GM18867 (cell line): ENCODE results near the gene E2F3.
"Not testable (repeated sequence)": the region's sequence is repeated elsewhere in the genome, so short reads cannot be mapped to it uniquely, and the experiment has no call there.

ENCODE experiments used
- ATAC-seq: cut with Tn5 transposase; IDR thresholded peaks from one replicate; pipeline ENCODE4 v1.9.1; 2021; ENCODE audit warnings: mild to moderate bottlenecking, moderate library complexity; ENCODE audit not compliant: unreplicated experiment

E2F3 gene

GRCh38 chr6:20525208-20525607 is 123.5 kb downstream of the E2F3 start:
- not testable (repeated sequence) for ATAC-seq

- ATAC-seq = peak; percentile 62
Measured at GRCh38 chr6:20529086-20529448, 127.4 kb downstream of the E2F3 start.

- no peak for ATAC-seq
Measured at GRCh38 chr6:20532881-20533280, 131.2 kb downstream of the E2F3 start.

- ATAC-seq = peak; percentile 1
Measured at GRCh38 chr6:20533746-20534294, 132.1 kb downstream of the E2F3 start.

GRCh38 chr6:20534295-20535262 is 132.9 kb downstream of the E2F3 start, which contains the start of gene CDKAL1:
TSS of gene CDKAL1 (plus strand) at chr6:20534457. CDS start at chr6:20546351, 11,894 bp downstream.
- peak; percentile 85 for ATAC-seq

GRCh38 chr6:20538131-20538662 is 136.5 kb downstream of the E2F3 start:
- ATAC-seq = no peak

GRCh38 chr6:20538907-20539306 is 137.2 kb downstream of the E2F3 start:
- ATAC-seq = no peak

GRCh38 chr6:20539387-20539786 is 137.7 kb downstream of the E2F3 start:
- ATAC-seq = no peak

- no peak for ATAC-seq
Measured at GRCh38 chr6:20540683-20541082, 139.0 kb downstream of the E2F3 start.

GRCh38 chr6:20541382-20541781 is 139.7 kb downstream of the E2F3 start:
- ATAC-seq = no peak

GRCh38 chr6:20542927-20543602 is 141.4 kb downstream of the E2F3 start:
- ATAC-seq = peak; percentile 98
